HL-60 (cell line): Measurements from ENCODE around the gene SH2D3A.

Experiments
- DNase-seq, 2 experiments: peaks; one replicate each; pipeline ENCODE4 v3.0.0-alpha.2; 2010 to 2020; ENCODE audit warnings: low read depth in 1 of 2, low spot score in 1 of 2
- H3K27ac ChIP-seq: fragments of 250-450 bp; sonication (Bioruptor Pico); replicated peaks from 2 replicates; pipeline ENCODE4 v1.5.1; 2020; ENCODE audit warnings: mild to moderate bottlenecking, moderate library complexity
- H3K27me3 ChIP-seq: fragments of 250-450 bp; sonication (Bioruptor Pico); 2 replicates; pipeline ENCODE4 v1.5.1; 2021; ENCODE audit warnings: mild to moderate bottlenecking, moderate library complexity; ENCODE audit not compliant: insufficient read depth, poor library complexity, severe bottlenecking
- H3K4me3 ChIP-seq: replicated peaks from 2 replicates; pipeline ENCODE4 v1.5.1; 2011; ENCODE audit warnings: mild to moderate bottlenecking, control low read depth, low read length; ENCODE audit not compliant: insufficient read depth
- CTCF ChIP-seq: IDR thresholded peaks from one replicate; pipeline ENCODE4 v1.5.1; 2011; ENCODE audit warnings: low read length, control low read depth, inconsistent platforms; ENCODE audit not compliant: insufficient read depth
- GABPA ChIP-seq: IDR thresholded peaks from 2 replicates; pipeline ENCODE4 v1.6.1; 2012; ENCODE audit warnings: low read depth
- POLR2AphosphoS5 ChIP-seq: IDR thresholded peaks from 2 replicates; pipeline ENCODE4 v1.6.1; 2012; ENCODE audit warnings: low read depth
- REST ChIP-seq: IDR thresholded peaks from 2 replicates; pipeline ENCODE4 v1.6.1; 2012; ENCODE audit warnings: low read depth; ENCODE audit not compliant: insufficient replicate concordance
- SPI1 ChIP-seq: IDR thresholded peaks from 2 replicates; pipeline ENCODE4 v1.6.1; 2012; ENCODE audit warnings: low read depth, mild to moderate bottlenecking, borderline replicate concordance

Gene SH2D3A

GRCh38 chr19:6790194-6791128, 23.2 kb upstream of the SH2D3A start:
- TF ChIP-seq SPI1 (no peak), REST (no peak), CTCF (no peak), GABPA (no peak), POLR2AphosphoS5 (no peak)
- Histone ChIP-seq H3K4me3 (no peak overlapping the region), H3K27me3 (no peaks in the 10 kb centered on the region), H3K27ac (no peak overlapping the region)
- DNase-seq, result no peak

GRCh38 chr19:6788896-6789295, 21.7 kb upstream of the SH2D3A start:
- no peak for DNase-seq
- Histone ChIP-seq H3K27ac (no peak overlapping the region), H3K4me3 (no peak overlapping the region), H3K27me3 (no peaks in the 10 kb centered on the region)
- no peak for TF ChIP-seq REST
- TF ChIP-seq CTCF, result no peak
- TF ChIP-seq SPI1, result no peak
- no peak for TF ChIP-seq POLR2AphosphoS5
- no peak for TF ChIP-seq GABPA

GRCh38 chr19:6787393-6787792, 20.2 kb upstream of the SH2D3A start:
- DNase-seq, result no peak
- Histone ChIP-seq H3K4me3 (no peak overlapping the region), H3K27me3 (no peaks in the 10 kb centered on the region), H3K27ac (no peak overlapping the region)
- no peak for TF ChIP-seq GABPA
- TF ChIP-seq SPI1, result no peak
- TF ChIP-seq CTCF, result no peak
- no peak for TF ChIP-seq REST
